GM23248 (cell line): Measurements from ENCODE around the gene CELSR1. TPM values are rescaled to one million over a fixed set of nuclear protein-coding genes. Genes with fewer than 3 reads are reported as not detected.

Source experiments
- DNase-seq: peaks from one replicate; pipeline ENCODE4 v3.0.0-alpha.2; 2015
- H2AFZ ChIP-seq: fragments of 200-600 bp; sonication (generic); 2 replicates; pipeline ENCODE4 v1.6.1; 2016; ENCODE audit warnings: antibody characterized with exemption
- H3F3A ChIP-seq: fragments of 200-600 bp; sonication (generic); 2 replicates; pipeline ENCODE4 v1.6.1; 2016; ENCODE audit warnings: mild to moderate bottlenecking, antibody characterized with exemption, mixed run types; ENCODE audit not compliant: insufficient read depth
- H3K27ac ChIP-seq: fragments of 200-600 bp; sonication (generic); 2 replicates; pipeline ENCODE4 v1.5.1; 2016; ENCODE audit warnings: mild to moderate bottlenecking
- H3K27me3 ChIP-seq: fragments of 200-600 bp; sonication (generic); replicated peaks from 2 replicates; pipeline ENCODE4 v1.6.1; 2016; ENCODE audit warnings: mild to moderate bottlenecking; ENCODE audit not compliant: insufficient read depth
- H3K36me3 ChIP-seq: fragments of 200-600 bp; sonication (generic); 2 replicates; pipeline ENCODE4 v1.6.1; 2016; ENCODE audit warnings: low read depth, mild to moderate bottlenecking
- H3K4me1 ChIP-seq: fragments of 200-600 bp; sonication (generic); 2 replicates; pipeline ENCODE4 v1.6.1; 2016; ENCODE audit warnings: mild to moderate bottlenecking; ENCODE audit not compliant: insufficient read depth
- H3K4me2 ChIP-seq: fragments of 200-600 bp; sonication (generic); one replicate; pipeline ENCODE4 v1.6.1; 2016; ENCODE audit warnings: mild to moderate bottlenecking; ENCODE audit not compliant: unreplicated experiment
- H3K4me3 ChIP-seq: fragments of 200-600 bp; sonication (generic); 2 replicates; pipeline ENCODE4 v1.5.1; 2016; ENCODE audit warnings: mild to moderate bottlenecking
- H3K79me2 ChIP-seq: fragments of 200-600 bp; sonication (generic); 2 replicates; pipeline ENCODE4 v1.6.1; 2016; ENCODE audit warnings: mild to moderate bottlenecking; ENCODE audit not compliant: insufficient read depth
- H3K9ac ChIP-seq: fragments of 200-600 bp; sonication (generic); 2 replicates; pipeline ENCODE4 v1.6.1; 2016; ENCODE audit warnings: mild to moderate bottlenecking
- H3K9me2 ChIP-seq: fragments of 200-600 bp; sonication (generic); 2 replicates; pipeline ENCODE4 v1.6.1; 2016; ENCODE audit warnings: mixed run types, mild to moderate bottlenecking, moderate library complexity; ENCODE audit not compliant: insufficient read depth
- H3K9me3 ChIP-seq: fragments of 200-600 bp; sonication (generic); one replicate; pipeline ENCODE4 v1.6.1; 2017; ENCODE audit warnings: low read depth
- H4K20me1 ChIP-seq: fragments of 200-600 bp; sonication (generic); 2 replicates; pipeline ENCODE4 v1.6.0; 2016; ENCODE audit not compliant: insufficient read depth
- EZH2 ChIP-seq: fragments of 200-600 bp; sonication (generic); IDR thresholded peaks from 2 replicates; pipeline ENCODE4 v1.6.1; 2018; ENCODE audit warnings: antibody characterized with exemption, mild to moderate bottlenecking; ENCODE audit not compliant: insufficient read depth, poor library complexity, severe bottlenecking
- EZH2phosphoT487 ChIP-seq: fragments of 200-600 bp; sonication (generic); IDR thresholded peaks from 2 replicates; pipeline ENCODE4 v1.6.1; 2018; ENCODE audit warnings: antibody characterized with exemption, moderate library complexity, mild to moderate bottlenecking, low read depth; ENCODE audit not compliant: insufficient read depth
- WGBS, 2 experiments: methylation state at CpG; one replicate each; pipeline ENCODE4 v1.1.6; 2015 to 2017; ENCODE audit warnings: low lambda C conversion rate in 2 of 2, low coverage in 1 of 2; ENCODE audit errors: missing lambda C conversion rate in 2 of 2; 5-methylcytosine and 5-hydroxymethylcytosine counted together
- in situ Hi-C: fragments of 300-500 bp; cut with MboI; formaldehyde crosslinking; loops from 2 replicates; pipeline ENCODE4 v1.15.0; 2020
- polyA plus RNA-seq: library from polyadenylated mRNA; unstranded; fragments of >200 nt; fragmentation: Nextera tagmentation; extraction: Ambion mirVana; gene quantifications from 2 replicates; pipeline ENCODE4 v1.2.1, GENCODE V29; 2016
- total RNA-seq: library from RNA; depleted of rRNA; stranded (reverse); fragments of >200 nt; shearing (Covaris generic); gene quantifications from 2 replicates; pipeline ENCODE4 v1.2.3, GENCODE V29; 2014

Gene CELSR1
- total and polyA plus RNA-seq, 2 experiments from 2014 or later, result 0.23 to 0.54 TPM

DNA sequence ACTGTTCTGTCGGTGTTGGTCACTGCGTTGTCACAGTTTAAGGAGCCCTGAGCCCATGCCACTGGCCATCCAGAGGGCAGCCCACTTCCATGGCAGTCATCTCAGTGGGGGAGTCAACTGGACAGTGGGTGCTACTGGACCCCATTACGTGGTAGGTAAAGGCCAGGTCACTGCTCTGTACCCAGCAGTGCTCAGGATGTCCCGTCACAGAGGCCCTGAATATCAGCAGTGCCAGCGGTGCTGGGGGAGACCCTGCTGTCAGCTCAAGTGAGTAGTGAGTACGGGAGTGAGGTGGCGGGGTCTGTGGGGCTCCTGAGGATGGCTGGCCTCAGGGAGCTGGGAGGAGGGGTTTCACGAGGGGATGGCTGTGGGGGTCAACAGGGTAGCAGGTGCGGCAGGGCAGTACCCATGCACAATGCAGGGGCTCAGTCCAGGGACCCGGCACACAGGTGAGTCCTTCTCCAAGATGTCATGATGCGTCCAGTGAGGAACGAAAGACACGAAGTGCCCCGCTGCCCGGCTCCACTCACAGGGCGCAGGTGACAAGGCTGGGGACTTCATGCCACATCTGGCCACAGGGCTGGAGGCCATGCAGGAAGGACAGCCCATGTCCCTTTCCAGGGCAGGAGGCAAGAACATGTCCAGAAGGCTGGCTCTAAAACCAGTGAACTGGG is 27.9 kb downstream of the CELSR1 start:
- H3K4me1 ChIP-seq, result 0 out of 2 replicates have a peak, but pooled peaks cover 3% of the 10 kb centered on the region
- H3K27me3 ChIP-seq, result no peaks in the 10 kb centered on the region; the same call in 1 of the 2 replicates
- no peak for DNase-seq
- H3K79me2 ChIP-seq, result no peaks in the 10 kb centered on the region
- no peak for TF ChIP-seq EZH2
- TF ChIP-seq EZH2phosphoT487, result no peak
- H3K4me2 ChIP-seq, result no peak overlapping the region
- no peak overlapping the region for H3K4me3 ChIP-seq
- no peak overlapping the region for H2AFZ ChIP-seq
- no peaks in the 10 kb centered on the region for H3K9me2 ChIP-seq
- in situ Hi-C loops, result no loop called here
- H3K9me3 ChIP-seq, result no peaks in the 10 kb centered on the region
- H3F3A ChIP-seq, result no peaks in the 10 kb centered on the region
- no peak overlapping the region for H3K9ac ChIP-seq
- no peaks in the 10 kb centered on the region for H3K36me3 ChIP-seq
- H4K20me1 ChIP-seq, result no peaks in the 10 kb centered on the region
- H3K27ac ChIP-seq, result no peak overlapping the region
- 78 to 81% methylated on average over 15 to 16 of the region's 16 CpGs for WGBS, 2 experiments

DNA sequence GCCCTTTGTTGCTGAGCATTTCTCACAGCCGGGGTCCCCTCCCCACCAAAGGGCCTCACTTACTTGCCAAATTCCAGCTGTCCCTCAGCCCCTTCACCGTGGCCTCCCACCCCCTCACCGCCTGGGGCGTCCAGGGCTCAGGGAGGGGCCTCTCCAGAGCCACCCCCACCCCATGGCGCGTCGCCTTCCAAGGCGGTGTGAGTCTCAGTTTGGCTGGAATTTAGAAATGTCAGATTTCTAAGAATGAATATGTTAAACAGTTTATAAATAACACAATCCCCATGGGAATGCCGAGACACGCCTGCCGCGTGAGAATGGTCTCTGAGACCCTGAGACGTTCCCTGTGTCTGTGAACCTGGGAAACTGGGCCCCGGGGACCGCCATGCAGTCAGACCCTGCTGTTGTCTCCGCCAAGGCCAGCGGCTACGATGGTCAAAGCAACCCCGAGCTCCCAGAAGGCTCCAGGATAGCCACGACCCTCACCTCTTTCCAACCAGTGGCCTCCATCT is 28.9 kb downstream of the CELSR1 start:
- no peaks in the 10 kb centered on the region for H3K9me2 ChIP-seq
- H3K9ac ChIP-seq, result no peak overlapping the region
- H3F3A ChIP-seq, result no peaks in the 10 kb centered on the region
- no peak overlapping the region for H3K4me2 ChIP-seq
- H3K27ac ChIP-seq, result no peak overlapping the region
- DNase-seq, result peak; percentile 39
- no peaks in the 10 kb centered on the region for H3K36me3 ChIP-seq
- H3K9me3 ChIP-seq, result no peaks in the 10 kb centered on the region
- in situ Hi-C loops, result no loop called here
- TF ChIP-seq EZH2phosphoT487 (no peak), EZH2 (no peak)
- no peaks in the 10 kb centered on the region for H3K79me2 ChIP-seq
- WGBS, 2 experiments, result 24 to 26% methylated on average over 17 to 20 of the region's 20 CpGs
- no peaks in the 10 kb centered on the region for H3K4me1 ChIP-seq
- H4K20me1 ChIP-seq, result no peaks in the 10 kb centered on the region
- no peak overlapping the region for H3K4me3 ChIP-seq
- H3K27me3 ChIP-seq, result no peaks in the 10 kb centered on the region; the same call in 1 of the 2 replicates
- H2AFZ ChIP-seq, result no peak overlapping the region

DNA sequence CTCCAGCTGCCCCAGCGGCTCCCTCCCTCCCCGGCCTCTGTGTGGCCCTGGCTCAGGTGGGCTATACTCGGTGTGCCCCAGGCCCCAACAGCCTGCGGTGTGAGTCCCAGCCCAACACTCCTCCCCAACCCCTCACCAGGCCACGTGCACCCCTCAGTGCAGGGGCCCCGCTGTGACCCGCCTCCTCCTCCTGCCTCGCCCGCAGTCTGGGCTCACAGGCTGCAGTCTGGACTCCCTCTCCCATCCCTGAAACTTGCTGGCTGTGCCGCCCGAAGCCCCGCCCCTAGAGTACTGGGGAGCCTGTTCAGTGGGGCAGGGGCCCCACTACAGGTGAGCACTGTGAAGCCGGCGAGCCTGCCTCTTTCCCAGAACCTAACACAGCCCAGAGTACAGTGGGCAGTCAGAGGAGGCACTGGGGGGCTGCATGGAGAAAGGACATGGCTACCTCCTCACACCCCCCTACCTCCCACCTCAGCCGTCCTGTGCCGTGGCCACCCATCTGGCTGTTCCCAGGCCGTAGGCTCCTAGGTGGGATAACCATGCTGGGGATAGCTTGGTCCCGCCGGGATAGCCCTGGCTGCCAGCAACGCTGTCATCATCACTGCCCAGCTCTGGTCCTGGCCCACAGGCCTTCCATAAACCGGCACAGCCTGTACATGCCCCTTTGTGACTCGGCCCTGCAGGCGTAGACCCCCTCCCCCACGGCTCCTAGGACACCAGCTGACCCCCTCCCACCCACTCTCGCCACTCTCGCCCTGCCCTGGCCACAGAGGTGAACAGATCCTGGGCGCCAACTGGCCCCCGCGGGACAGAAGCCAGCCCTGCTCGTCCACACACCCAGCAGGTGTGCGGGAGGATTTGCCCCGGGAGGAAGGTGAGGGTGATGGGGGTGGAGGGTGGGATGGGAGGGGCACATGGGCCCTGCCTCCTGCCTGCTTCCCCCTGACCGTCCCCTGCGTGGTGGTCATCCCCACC is 29.7 kb downstream of the CELSR1 start:
- H2AFZ ChIP-seq, result no peak overlapping the region
- H3K9me3 ChIP-seq, result no peaks in the 10 kb centered on the region
- no peaks in the 10 kb centered on the region for H3K4me1 ChIP-seq
- in situ Hi-C loops, result no loop called here
- no peak for TF ChIP-seq EZH2
- no peak for TF ChIP-seq EZH2phosphoT487
- H3K9me2 ChIP-seq, result no peaks in the 10 kb centered on the region
- no peak overlapping the region for H3K27ac ChIP-seq
- no peak overlapping the region for H3K9ac ChIP-seq
- 22 to 30% methylated on average over 20 to 34 of the region's 34 CpGs for WGBS, 2 experiments
- H3K79me2 ChIP-seq, result no peaks in the 10 kb centered on the region
- H3K27me3 ChIP-seq, result no peaks in the 10 kb centered on the region; the same call in 1 of the 2 replicates
- no peak overlapping the region for H3K4me3 ChIP-seq
- no peak overlapping the region for H3K4me2 ChIP-seq
- H3K36me3 ChIP-seq, result no peaks in the 10 kb centered on the region
- no peaks in the 10 kb centered on the region for H3F3A ChIP-seq
- DNase-seq, result no peak
- no peaks in the 10 kb centered on the region for H4K20me1 ChIP-seq

DNA sequence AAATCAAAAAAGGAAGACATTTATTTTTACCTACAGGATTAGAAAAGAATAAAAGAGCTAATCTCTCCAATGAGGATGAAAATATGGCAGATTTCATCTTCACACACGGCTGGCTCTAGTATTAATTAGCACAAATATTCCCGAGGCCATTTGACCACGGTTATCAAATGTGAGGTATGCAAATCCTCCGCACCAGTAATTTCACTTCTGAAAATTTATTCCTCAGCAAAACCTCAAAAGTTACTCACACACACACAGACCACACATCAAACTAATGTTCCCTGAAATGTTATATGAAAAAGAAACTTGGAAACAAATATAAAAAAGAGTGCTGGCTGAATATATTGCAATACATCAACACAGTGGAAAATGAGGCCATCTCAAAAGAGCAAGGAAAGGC is 32.8 kb downstream of the CELSR1 start:
- no peaks in the 10 kb centered on the region for H3K9me3 ChIP-seq
- no peak for DNase-seq
- no peaks in the 10 kb centered on the region for H3K36me3 ChIP-seq
- no peaks in the 10 kb centered on the region; the same call in 1 of the 2 replicates for H3K27me3 ChIP-seq
- in situ Hi-C loops, result no loop called here
- 79 to 80% methylated on average over 4 of the region's 4 CpGs for WGBS, 2 experiments
- H3K4me1 ChIP-seq, result peaks cover 9% of the 10 kb centered on the region; the same call in 1 of the 2 replicates
- H3K4me2 ChIP-seq, result no peak overlapping the region
- no peaks in the 10 kb centered on the region for H3K9me2 ChIP-seq
- H3K27ac ChIP-seq, result no peak overlapping the region
- no peak overlapping the region for H2AFZ ChIP-seq
- no peaks in the 10 kb centered on the region for H4K20me1 ChIP-seq
- TF ChIP-seq EZH2, result no peak
- TF ChIP-seq EZH2phosphoT487, result no peak
- no peaks in the 10 kb centered on the region for H3K79me2 ChIP-seq
- no peaks in the 10 kb centered on the region for H3F3A ChIP-seq
- H3K4me3 ChIP-seq, result no peak overlapping the region
- H3K9ac ChIP-seq, result no peak overlapping the region
